GM19467 (cell line): ENCODE measurements around the gene IYD.

Experiments
- ATAC-seq: cut with Tn5 transposase; IDR thresholded peaks from one replicate; pipeline ENCODE4 v1.9.1; 2021; ENCODE audit warnings: mild to moderate bottlenecking, moderate library complexity; ENCODE audit not compliant: unreplicated experiment

IYD gene

GRCh38 chr6:150368762-150369161 is at the start of gene IYD:
TSS of gene IYD (plus strand) at chr6:150369012. CDS start at chr6:150369032, 20 bp downstream.
- no peak for ATAC-seq

GRCh38 chr6:150319924-150320323 is 48.9 kb upstream of the IYD start:
- ATAC-seq = no peak

- no peak for ATAC-seq
Measured at GRCh38 chr6:150320442-150320841, 48.4 kb upstream of the IYD start.

- no peak for ATAC-seq
Measured at GRCh38 chr6:150322466-150322871, 46.3 kb upstream of the IYD start.

GRCh38 chr6:150323205-150323604 is 45.6 kb upstream of the IYD start:
- no peak for ATAC-seq

GRCh38 chr6:150324044-150324443 is 44.8 kb upstream of the IYD start:
- ATAC-seq = no peak

GRCh38 chr6:150325066-150325772 is 43.6 kb upstream of the IYD start:
- ATAC-seq = no peak

GRCh38 chr6:150327117-150327774 is 41.6 kb upstream of the IYD start:
- ATAC-seq = no peak

GRCh38 chr6:150328744-150329405 is 39.9 kb upstream of the IYD start:
- no peak for ATAC-seq

- ATAC-seq = no peak
Measured at GRCh38 chr6:150331344-150331743, 37.5 kb upstream of the IYD start.

GRCh38 chr6:150332939-150333584 is 35.8 kb upstream of the IYD start:
- no peak for ATAC-seq

GRCh38 chr6:150333585-150333941 is 35.2 kb upstream of the IYD start:
- no peak for ATAC-seq

GRCh38 chr6:150334790-150335783 is 33.7 kb upstream of the IYD start:
- no peak for ATAC-seq

GRCh38 chr6:150336299-150336698 is 32.5 kb upstream of the IYD start:
- no peak for ATAC-seq

- ATAC-seq = no peak
Measured at GRCh38 chr6:150336708-150337107, 32.1 kb upstream of the IYD start.

GRCh38 chr6:150342126-150342525 is 26.7 kb upstream of the IYD start:
- no peak for ATAC-seq

- no peak for ATAC-seq
Measured at GRCh38 chr6:150343434-150343833, 25.4 kb upstream of the IYD start.

- ATAC-seq = no peak
Measured at GRCh38 chr6:150345781-150346180, 23.0 kb upstream of the IYD start.

GRCh38 chr6:150346346-150346745 is 22.5 kb upstream of the IYD start:
- ATAC-seq = no peak

GRCh38 chr6:150347845-150348244 is 21.0 kb upstream of the IYD start:
- ATAC-seq = no peak
